MM.1S (cell line): ENCODE measurements around the gene AP4S1.
"Not testable (repeated sequence)": the region's sequence is repeated elsewhere in the genome, so short reads cannot be mapped to it uniquely, and the experiment has no call there.

ENCODE experiments used
- DNase-seq: peaks from one replicate; pipeline ENCODE4 v3.0.0-alpha.2; 2015
- H2AFZ ChIP-seq: fragments of 300-600 bp; sonication (generic); 2 replicates; pipeline ENCODE4 v1.6.0; 2016; ENCODE audit warnings: antibody characterized with exemption, low read length
- H3F3A ChIP-seq: fragments of 300-600 bp; sonication (generic); 2 replicates; pipeline ENCODE4 v1.6.1; 2016; ENCODE audit warnings: mild to moderate bottlenecking, antibody characterized with exemption, low read length, moderate library complexity, mixed read lengths; ENCODE audit not compliant: insufficient read depth
- H3K27ac ChIP-seq: fragments of 300-600 bp; sonication (generic); 2 replicates; pipeline ENCODE4 v1.5.1; 2016; ENCODE audit warnings: mild to moderate bottlenecking, low read length
- H3K27me3 ChIP-seq: fragments of 300-600 bp; sonication (generic); replicated peaks from 2 replicates; pipeline ENCODE4 v1.6.0; 2016; ENCODE audit warnings: low read length; ENCODE audit not compliant: insufficient read depth
- H3K36me3 ChIP-seq: fragments of 300-600 bp; sonication (generic); replicated peaks from 2 replicates; pipeline ENCODE4 v1.6.1; 2016; ENCODE audit warnings: mild to moderate bottlenecking, low read length, mixed read lengths; ENCODE audit not compliant: insufficient read depth
- H3K4me1 ChIP-seq: fragments of 300-600 bp; sonication (generic); 2 replicates; pipeline ENCODE4 v1.6.1; 2016; ENCODE audit warnings: low read length, mixed read lengths
- H3K4me2 ChIP-seq: fragments of 300-600 bp; sonication (generic); 2 replicates; pipeline ENCODE4 v1.6.0; 2016; ENCODE audit warnings: low read depth, low read length
- H3K4me3 ChIP-seq: fragments of 300-600 bp; sonication (generic); 2 replicates; pipeline ENCODE4 v1.5.1; 2016; ENCODE audit warnings: low read length, mixed read lengths
- H3K79me2 ChIP-seq: fragments of 300-600 bp; sonication (generic); 2 replicates; pipeline ENCODE4 v1.6.1; 2016; ENCODE audit warnings: mixed run types, low read length, mixed read lengths
- H3K9ac ChIP-seq: fragments of 300-600 bp; sonication (generic); 2 replicates; pipeline ENCODE4 v1.6.1; 2016; ENCODE audit warnings: low read length, mixed read lengths
- H3K9me2 ChIP-seq: fragments of 300-600 bp; sonication (generic); replicated peaks from 2 replicates; pipeline ENCODE4 v1.6.1; 2016; ENCODE audit warnings: mild to moderate bottlenecking, low read length, mixed read lengths; ENCODE audit not compliant: insufficient read depth
- H3K9me3 ChIP-seq: fragments of 300-600 bp; sonication (generic); replicated peaks from 2 replicates; pipeline ENCODE4 v1.6.1; 2016; ENCODE audit warnings: mild to moderate bottlenecking, low read length, mixed read lengths; ENCODE audit not compliant: insufficient read depth
- H4K20me1 ChIP-seq: fragments of 300-600 bp; sonication (generic); 2 replicates; pipeline ENCODE4 v1.6.1; 2016; ENCODE audit warnings: mild to moderate bottlenecking, low read length, moderate library complexity, mixed read lengths; ENCODE audit not compliant: insufficient read depth
- CTCF ChIP-seq: fragments of 300-600 bp; sonication (generic); IDR thresholded peaks from 2 replicates; pipeline ENCODE4 v1.5.1; 2016; ENCODE audit warnings: antibody characterized with exemption, low read length, mixed read lengths
- EZH2 ChIP-seq: fragments of 300-600 bp; sonication (generic); optimal IDR thresholded peaks from 2 replicates; pipeline ENCODE3; 2017; ENCODE audit warnings: low read depth, mild to moderate bottlenecking, antibody characterized with exemption, low read length, mixed read lengths
- EZH2phosphoT487 ChIP-seq: fragments of 300-600 bp; sonication (generic); IDR thresholded peaks from 2 replicates; pipeline ENCODE4 v1.6.1; 2018; ENCODE audit warnings: antibody characterized with exemption, low read length

Gene AP4S1

GRCh38 chr14:31000629-31001338, 24.7 kb upstream of the AP4S1 start:
- H3K9me2 ChIP-seq, result no peaks in the 10 kb centered on the region
- H4K20me1 ChIP-seq, result no peaks in the 10 kb centered on the region
- no peaks in the 10 kb centered on the region for H3F3A ChIP-seq
- H2AFZ ChIP-seq, result no peak overlapping the region
- H3K27me3 ChIP-seq, result no peaks in the 10 kb centered on the region
- no peak overlapping the region for H3K27ac ChIP-seq
- no peak overlapping the region for H3K9ac ChIP-seq
- H3K4me3 ChIP-seq, result no peak overlapping the region
- H3K79me2 ChIP-seq, result peaks cover 52% of the 10 kb centered on the region
- DNase-seq, result no peak
- no peaks in the 10 kb centered on the region for H3K36me3 ChIP-seq
- TF ChIP-seq EZH2phosphoT487, result no peak
- no peak for TF ChIP-seq CTCF
- no peak for TF ChIP-seq EZH2
- H3K4me2 ChIP-seq, result no peak overlapping the region
- H3K9me3 ChIP-seq, result no peaks in the 10 kb centered on the region
- no peaks in the 10 kb centered on the region for H3K4me1 ChIP-seq

DNA sequence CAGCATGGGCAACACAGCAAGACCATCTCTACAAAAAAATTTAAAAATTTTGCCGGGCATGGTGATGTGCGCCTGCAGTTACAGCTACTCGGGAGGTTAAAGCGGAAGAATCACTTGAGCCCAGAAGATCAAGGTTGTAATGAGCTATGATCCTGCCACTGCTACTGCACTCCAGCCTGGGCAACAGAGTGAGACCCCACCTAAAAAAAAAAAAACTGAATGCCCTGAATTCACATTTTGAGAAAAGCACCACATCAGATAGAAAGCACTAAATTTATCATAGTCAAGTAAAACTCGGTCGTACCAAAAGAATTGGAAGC, 24.1 kb upstream of the AP4S1 start:
- H2AFZ ChIP-seq, result no peak overlapping the region
- no peaks in the 10 kb centered on the region for H4K20me1 ChIP-seq
- peaks cover 47% of the 10 kb centered on the region for H3K79me2 ChIP-seq
- no peaks in the 10 kb centered on the region for H3F3A ChIP-seq
- DNase-seq, result no peak
- no peaks in the 10 kb centered on the region for H3K4me1 ChIP-seq
- H3K4me3 ChIP-seq, result no peak overlapping the region
- H3K9me2 ChIP-seq, result no peaks in the 10 kb centered on the region
- TF ChIP-seq CTCF, result no peak
- H3K4me2 ChIP-seq, result no peak overlapping the region
- H3K9me3 ChIP-seq, result no peaks in the 10 kb centered on the region
- no peaks in the 10 kb centered on the region for H3K36me3 ChIP-seq
- no peak overlapping the region for H3K9ac ChIP-seq
- H3K27ac ChIP-seq, result no peak overlapping the region
- no peaks in the 10 kb centered on the region for H3K27me3 ChIP-seq

- Histone ChIP-seq H2AFZ (no peak overlapping the region), H3K4me1 (no peaks in the 10 kb centered on the region), H3K9me3 (no peaks in the 10 kb centered on the region), H4K20me1 (no peaks in the 10 kb centered on the region), H3K36me3 (no peaks in the 10 kb centered on the region), H3K4me2 (no peak overlapping the region), H3K9me2 (no peaks in the 10 kb centered on the region), H3F3A (no peaks in the 10 kb centered on the region), H3K4me3 (no peak overlapping the region), H3K27me3 (no peaks in the 10 kb centered on the region), H3K79me2 (peaks cover 35% of the 10 kb centered on the region), H3K27ac (no peak overlapping the region), H3K9ac (no peak overlapping the region)
- no peak for DNase-seq
- TF ChIP-seq CTCF (no peak), EZH2 (no peak), EZH2phosphoT487 (no peak)
Measured at GRCh38 chr14:31003284-31003683, 22.2 kb upstream of the AP4S1 start.

- H4K20me1 ChIP-seq, H3K36me3 ChIP-seq, H3K27me3 ChIP-seq, H3K4me2 ChIP-seq, H3K9me3 ChIP-seq, H3K27ac ChIP-seq, H3K9me2 ChIP-seq, H3K9ac ChIP-seq, H3K4me1 ChIP-seq, H2AFZ ChIP-seq, H3F3A ChIP-seq, H3K4me3 ChIP-seq, DNase-seq: not testable (repeated sequence)
- peaks cover 28% of the 10 kb centered on the region for H3K79me2 ChIP-seq
Measured at GRCh38 chr14:31004007-31004406, 21.4 kb upstream of the AP4S1 start.
